Measurements from ENCODE around the gene TRIOBP. TPM values are rescaled to one million over a fixed set of nuclear protein-coding genes. Genes with fewer than 3 reads are reported as not detected.

Gene TRIOBP
- total RNA-seq, 2 donors from 2014 or later = 14.3 to 18.8 TPM

DNA sequence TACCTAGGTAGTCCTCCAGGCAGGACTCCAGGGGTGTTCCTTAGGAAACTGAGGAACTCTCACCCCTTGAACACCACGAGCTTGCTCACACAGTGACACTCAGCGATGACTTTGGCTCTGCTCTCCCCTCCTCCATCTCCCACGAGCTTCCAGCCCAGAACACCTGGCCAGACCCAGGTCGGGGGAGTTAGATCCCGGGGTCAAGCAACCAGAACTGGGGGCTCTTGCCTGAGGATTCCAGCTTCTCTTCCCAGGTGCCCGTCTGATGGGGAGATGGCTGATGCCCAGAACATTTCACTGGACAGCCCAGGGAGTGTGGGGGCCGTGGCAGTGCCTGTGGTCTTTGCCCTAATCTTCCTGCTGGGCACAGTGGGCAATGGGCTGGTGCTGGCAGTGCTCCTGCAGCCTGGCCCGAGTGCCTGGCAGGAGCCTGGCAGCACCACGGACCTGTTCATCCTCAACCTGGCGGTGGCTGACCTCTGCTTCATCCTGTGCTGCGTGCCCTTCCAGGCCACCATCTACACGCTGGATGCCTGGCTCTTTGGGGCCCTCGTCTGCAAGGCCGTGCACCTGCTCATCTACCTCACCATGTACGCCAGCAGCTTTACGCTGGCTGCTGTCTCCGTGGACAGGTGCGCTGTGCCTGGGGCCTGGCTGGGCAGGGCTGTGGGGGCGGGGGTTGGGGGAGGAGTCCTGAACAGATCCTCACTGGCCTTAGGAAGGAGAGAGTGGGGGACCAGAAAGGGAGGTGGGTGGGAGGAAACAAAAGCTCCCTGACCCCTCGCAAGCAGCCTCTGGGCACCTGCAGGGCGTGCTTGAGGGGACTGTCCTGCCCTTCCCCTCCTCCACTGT lies 126.5 kb downstream of the TRIOBP start, which contains the start of gene GALR3:
GALR3 (plus strand) TSS at position 249 of the 852 bp plus-strand sequence; CDS start at position 274, 25 bp downstream.
- DNase-seq (no peak), ATAC-seq (no peak)
- Mint-ChIP-seq H3K4me3 (peak within 1 kb of the TSS; percentile 39), H3K27ac (no peak within 1 kb of the TSS), H3K36me3 (ENCODE audit: low read depth) (peaks cover 2% of the 10 kb centered on the region), H3K4me1 (peaks cover 8% of the 10 kb centered on the region), H3K27me3 (peaks cover 23% of the 10 kb centered on the region)
- no peaks in the 10 kb centered on the region for H3K9me3 ChIP-seq (ENCODE audit: control insufficient read depth, low read length, poor library complexity, severe bottlenecking)

DNA sequence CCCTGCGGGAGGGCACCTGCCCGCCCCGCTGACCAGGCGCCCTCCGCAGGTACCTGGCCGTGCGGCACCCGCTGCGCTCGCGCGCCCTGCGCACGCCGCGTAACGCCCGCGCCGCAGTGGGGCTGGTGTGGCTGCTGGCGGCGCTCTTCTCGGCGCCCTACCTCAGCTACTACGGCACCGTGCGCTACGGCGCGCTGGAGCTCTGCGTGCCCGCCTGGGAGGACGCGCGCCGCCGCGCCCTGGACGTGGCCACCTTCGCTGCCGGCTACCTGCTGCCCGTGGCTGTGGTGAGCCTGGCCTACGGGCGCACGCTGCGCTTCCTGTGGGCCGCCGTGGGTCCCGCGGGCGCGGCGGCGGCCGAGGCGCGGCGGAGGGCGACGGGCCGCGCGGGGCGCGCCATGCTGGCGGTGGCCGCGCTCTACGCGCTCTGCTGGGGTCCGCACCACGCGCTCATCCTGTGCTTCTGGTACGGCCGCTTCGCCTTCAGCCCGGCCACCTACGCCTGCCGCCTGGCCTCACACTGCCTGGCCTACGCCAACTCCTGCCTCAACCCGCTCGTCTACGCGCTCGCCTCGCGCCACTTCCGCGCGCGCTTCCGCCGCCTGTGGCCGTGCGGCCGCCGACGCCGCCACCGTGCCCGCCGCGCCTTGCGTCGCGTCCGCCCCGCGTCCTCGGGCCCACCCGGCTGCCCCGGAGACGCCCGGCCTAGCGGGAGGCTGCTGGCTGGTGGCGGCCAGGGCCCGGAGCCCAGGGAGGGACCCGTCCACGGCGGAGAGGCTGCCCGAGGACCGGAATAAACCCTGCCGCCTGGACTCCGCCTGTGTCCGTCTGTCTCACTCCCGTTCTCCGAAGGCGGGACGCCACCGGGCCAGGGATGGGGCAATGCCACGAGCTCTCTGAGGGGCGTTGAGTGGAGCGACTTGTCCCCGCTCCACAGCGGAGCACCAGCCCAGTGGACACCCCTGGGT lies 128.1 kb downstream of the TRIOBP start:
- Mint-ChIP-seq H3K4me1 (peaks cover 5% of the 10 kb centered on the region), H3K4me3 (peak overlapping the region; percentile 87), H3K27me3 (peaks cover 23% of the 10 kb centered on the region), H3K36me3 (ENCODE audit: low read depth) (peaks cover 2% of the 10 kb centered on the region), H3K27ac (no peak overlapping the region)
- DNase-seq (no peak), ATAC-seq (peak; percentile 62)
- H3K9me3 ChIP-seq (ENCODE audit: control insufficient read depth, low read length, poor library complexity, severe bottlenecking) = no peaks in the 10 kb centered on the region

Other genes starting within 250 kb of the TRIOBP start
- gene MFNG, start 210.7 kb upstream of the TRIOBP start, total RNA-seq = 100 to 1,000 TPM; 139 to 150 TPM
- gene CARD10, start 177.6 kb upstream of the TRIOBP start, total RNA-seq = under 1 TPM; 0.12 to 0.31 TPM
- gene CDC42EP1, start 136.6 kb upstream of the TRIOBP start, total RNA-seq = not detected
- gene LGALS2, start 117.0 kb upstream of the TRIOBP start, total RNA-seq = 1 to 10 TPM; 1.9 to 6.1 TPM
- gene GGA1, start 88.2 kb upstream of the TRIOBP start, total RNA-seq = 10 to 100 TPM; 70.5 to 86.8 TPM
- gene SH3BP1, start 57.4 kb upstream of the TRIOBP start, total RNA-seq = 10 to 100 TPM; 79.7 to 97.5 TPM
- 1 to 10 TPM; 2.6 to 3.0 TPM for gene PDXP, start 38.3 kb upstream of the TRIOBP start, total RNA-seq
- 100 to 1,000 TPM; 152 to 154 TPM for gene LGALS1, start 21.4 kb upstream of the TRIOBP start, total RNA-seq
- gene NOL12, start 10.7 kb upstream of the TRIOBP start, total RNA-seq = 10 to 100 TPM; 26.2 to 34.8 TPM
- gene GCAT, start 110.9 kb downstream of the TRIOBP start, total RNA-seq = 1 to 10 TPM in 1 of 2 donors, under 1 TPM in 1; 0.78 to 2.6 TPM
- gene GALR3, start 126.3 kb downstream of the TRIOBP start, total RNA-seq = not detected
- gene ANKRD54, start 147.3 kb downstream of the TRIOBP start, total RNA-seq = 10 to 100 TPM; 21.3 to 24.4 TPM
- 100 to 1,000 TPM; 517 to 546 TPM for gene EIF3L, start 152.4 kb downstream of the TRIOBP start, total RNA-seq
- 10 to 100 TPM; 19.2 to 21.9 TPM for gene MICALL1, start 209.2 kb downstream of the TRIOBP start, total RNA-seq